HuH-7 (cell line): ENCODE measurements around the gene GAB2.

Experiments used
- DNase-seq: peaks from one replicate; pipeline ENCODE4 v3.0.0; 2011; ENCODE audit warnings: low spot score

GAB2 gene

DNA sequence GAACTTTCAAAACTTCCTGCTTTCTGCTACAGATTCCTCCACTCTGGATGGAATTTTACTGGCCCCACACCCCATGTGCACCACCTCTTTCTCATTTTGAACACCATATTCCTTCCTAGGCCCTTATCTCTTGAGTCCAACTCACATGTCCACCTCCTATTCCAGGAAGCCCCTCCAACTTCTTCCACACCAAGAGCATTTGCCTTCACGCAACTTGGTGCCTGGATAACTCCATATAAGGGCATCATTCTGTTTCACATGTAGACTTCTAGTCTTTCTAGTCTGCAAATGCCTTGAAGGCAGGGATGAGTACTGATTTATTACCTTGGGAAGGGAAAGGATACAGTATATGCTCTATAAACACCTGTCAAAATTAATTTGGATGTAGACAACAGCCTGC, 17.5 kb downstream of the GAB2 start:
- no peak for DNase-seq

DNA sequence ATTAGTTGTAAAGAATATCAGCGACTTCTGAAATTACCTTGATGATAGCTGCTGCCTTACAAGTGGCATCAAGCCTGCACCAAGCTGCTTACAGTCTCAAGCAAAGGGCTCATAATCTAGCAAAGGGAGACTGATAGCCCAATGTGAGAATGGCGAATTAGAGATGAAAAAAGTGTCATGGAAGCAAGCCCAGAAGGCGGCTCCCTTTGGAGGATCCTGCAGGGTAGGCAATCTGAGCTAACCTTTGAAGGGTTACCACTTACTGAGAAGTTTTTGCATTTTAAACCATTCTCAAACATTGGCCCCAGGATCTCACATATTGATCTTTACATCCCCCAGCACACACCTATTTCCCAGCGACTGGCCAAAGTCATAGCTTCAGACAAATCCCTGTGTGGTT, 18.5 kb downstream of the GAB2 start:
- no peak for DNase-seq

GRCh38 chr11:78398715-78399114, 18.9 kb downstream of the GAB2 start:
- DNase-seq: no peak

GRCh38 chr11:78397398-78397797, 20.2 kb downstream of the GAB2 start:
- no peak for DNase-seq

GRCh38 chr11:78395597-78395996, 22.0 kb downstream of the GAB2 start:
- DNase-seq: no peak

GRCh38 chr11:78392854-78393253, 24.8 kb downstream of the GAB2 start:
- no peak for DNase-seq

DNA sequence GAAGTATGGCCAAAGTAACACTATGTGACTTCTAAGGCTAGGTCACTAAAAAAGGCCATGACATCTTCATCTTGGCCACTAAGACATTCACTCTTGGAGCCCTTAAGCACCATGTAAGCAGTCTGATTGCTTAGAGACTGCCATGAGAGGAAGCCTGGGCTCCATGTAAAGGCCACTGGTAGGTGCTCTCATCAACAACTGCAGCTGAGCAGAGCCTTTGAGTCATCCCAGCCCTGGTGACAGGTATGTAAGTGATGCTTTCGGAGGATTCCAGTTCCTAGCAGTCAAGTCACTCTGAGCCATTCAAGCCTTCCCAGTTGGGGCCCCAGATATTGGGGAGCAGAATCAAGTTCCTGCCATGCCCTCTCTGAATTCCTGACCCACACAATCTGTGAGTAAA, 26.2 kb downstream of the GAB2 start:
- no peak for DNase-seq

GRCh38 chr11:78390809-78391208, 26.8 kb downstream of the GAB2 start:
- no peak for DNase-seq

- DNase-seq: no peak
Observed at GRCh38 chr11:78386215-78386941, 31.2 kb downstream of the GAB2 start.

GRCh38 chr11:78385205-78385604, 32.4 kb downstream of the GAB2 start:
- DNase-seq: no peak

DNA sequence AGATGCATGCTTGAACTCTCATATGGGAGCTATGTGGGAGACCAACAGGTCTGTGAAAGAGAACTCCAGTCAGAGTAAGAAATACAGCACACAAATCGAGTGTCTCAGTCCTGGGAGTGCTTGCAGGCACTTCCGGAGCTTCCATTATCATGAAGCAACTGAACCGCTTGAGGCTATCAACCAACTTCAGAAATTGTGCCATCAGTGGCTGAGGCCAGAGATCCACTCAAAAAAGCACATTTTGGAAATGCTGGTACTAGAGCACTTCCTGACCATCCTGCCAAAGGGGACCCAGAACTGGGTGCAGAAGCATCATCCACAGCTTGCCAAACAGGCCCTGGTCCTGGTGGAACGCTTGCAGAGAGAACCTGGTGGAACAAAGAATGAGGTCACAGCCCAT, 33.4 kb downstream of the GAB2 start:
- DNase-seq: no peak

DNA sequence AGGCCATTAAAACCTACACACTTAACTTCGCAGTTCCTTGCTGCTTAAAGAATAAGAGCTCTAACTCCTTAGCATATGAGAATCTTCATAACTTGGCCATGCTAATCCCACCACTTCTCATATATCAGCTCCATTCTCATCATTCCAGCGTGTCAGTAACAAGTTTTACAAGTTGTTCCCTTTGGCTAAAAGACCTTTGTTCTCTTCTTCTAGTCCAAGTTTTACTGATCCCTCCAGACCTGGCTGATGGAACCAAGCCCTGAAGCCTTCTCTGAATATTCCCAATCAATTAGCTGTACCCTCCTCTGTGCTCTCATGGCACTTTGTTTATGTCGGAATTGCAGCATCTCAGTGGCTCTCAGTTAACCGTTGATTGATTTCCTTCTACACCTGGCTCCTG, 35.8 kb downstream of the GAB2 start:
- no peak for DNase-seq

- DNase-seq: no peak
Observed at GRCh38 chr11:78380615-78381051, 37.0 kb downstream of the GAB2 start.

- DNase-seq: no peak
Observed at GRCh38 chr11:78379039-78379670, 38.5 kb downstream of the GAB2 start.

GRCh38 chr11:78377625-78378418, 39.8 kb downstream of the GAB2 start:
- DNase-seq: no peak

- DNase-seq: no peak
Observed at GRCh38 chr11:78376858-78377257, 40.8 kb downstream of the GAB2 start.

DNA sequence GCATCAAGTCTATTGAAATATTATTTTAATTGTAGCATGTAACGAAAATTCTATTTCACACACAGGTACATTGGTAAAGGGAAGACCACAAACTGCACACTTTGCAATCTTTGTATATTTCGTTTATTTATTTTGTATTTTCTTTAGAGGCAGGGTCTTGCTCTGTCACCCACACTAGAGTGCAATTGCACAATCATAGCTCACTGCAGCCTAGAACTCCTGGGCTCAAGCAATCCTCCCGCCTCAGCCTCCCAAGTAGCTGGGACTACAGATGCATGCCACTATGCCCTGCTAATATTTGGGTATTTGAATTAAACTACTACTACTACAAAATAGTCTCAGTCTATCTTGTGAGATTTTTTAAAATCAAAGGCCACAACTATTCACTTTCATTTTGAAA, 42.7 kb downstream of the GAB2 start:
- DNase-seq: no peak

GRCh38 chr11:78373689-78374088, 43.9 kb downstream of the GAB2 start:
- no peak for DNase-seq

DNA sequence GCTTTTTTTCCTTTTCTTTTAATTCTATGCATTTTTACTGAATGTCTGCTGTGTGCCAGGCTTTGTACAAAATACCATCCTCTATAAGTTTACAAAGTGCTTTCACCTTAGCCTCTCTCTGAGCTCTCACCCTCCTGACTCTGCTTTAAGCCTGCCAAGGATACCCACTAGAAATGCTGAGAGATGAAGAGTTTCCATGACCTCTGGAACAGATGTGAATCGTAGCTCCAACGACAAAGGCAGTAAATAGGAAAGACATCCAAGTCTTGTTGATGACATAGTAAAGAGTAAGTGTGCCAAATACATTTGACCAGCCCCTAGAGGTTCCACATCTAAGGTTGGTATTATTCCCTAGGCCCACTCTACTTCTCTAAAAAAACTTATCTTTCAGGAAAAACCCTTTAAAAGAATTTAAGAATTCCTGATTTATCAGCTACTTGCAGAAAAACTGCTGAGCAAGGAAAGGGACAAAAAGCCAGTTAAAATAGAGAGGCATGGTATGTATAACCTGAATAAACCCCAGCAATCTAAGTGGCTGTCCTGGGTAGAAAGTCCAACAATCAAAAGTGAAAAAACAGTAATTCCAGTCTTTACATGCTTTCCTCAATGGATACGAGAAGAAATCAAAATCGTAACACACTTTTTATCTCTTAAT, 45.4 kb downstream of the GAB2 start:
- DNase-seq: no peak

DNA sequence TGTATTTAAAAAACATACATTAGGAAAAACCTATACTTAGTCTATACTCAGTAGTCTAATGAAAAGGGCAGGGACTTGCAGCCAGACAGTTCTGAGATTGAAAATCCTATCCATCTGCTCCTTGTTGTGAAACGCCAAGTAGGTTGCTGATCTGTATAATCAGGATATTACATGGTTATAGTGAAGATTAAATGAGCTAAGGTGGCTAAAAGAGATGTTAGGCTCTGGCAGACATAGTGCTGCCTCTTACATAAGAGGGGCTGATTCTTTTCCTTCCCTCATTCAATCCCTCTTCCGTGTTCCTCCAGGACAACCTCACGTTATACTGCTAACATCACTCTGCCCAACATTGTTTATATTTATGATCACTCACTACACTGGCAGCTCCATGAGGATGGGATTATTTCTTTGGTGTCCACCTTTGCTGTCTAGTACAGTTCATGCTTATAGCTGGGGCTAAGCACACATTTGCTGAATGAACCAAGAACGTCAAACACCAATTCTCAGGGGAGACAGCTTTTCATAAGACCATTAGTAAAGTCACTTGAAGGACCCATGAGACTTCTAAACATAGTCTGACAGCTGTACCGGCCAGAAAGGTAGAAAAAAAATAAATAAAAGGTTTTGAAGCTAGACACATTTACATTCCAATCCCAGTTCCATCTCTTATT, 46.3 kb downstream of the GAB2 start:
- DNase-seq: no peak

DNA sequence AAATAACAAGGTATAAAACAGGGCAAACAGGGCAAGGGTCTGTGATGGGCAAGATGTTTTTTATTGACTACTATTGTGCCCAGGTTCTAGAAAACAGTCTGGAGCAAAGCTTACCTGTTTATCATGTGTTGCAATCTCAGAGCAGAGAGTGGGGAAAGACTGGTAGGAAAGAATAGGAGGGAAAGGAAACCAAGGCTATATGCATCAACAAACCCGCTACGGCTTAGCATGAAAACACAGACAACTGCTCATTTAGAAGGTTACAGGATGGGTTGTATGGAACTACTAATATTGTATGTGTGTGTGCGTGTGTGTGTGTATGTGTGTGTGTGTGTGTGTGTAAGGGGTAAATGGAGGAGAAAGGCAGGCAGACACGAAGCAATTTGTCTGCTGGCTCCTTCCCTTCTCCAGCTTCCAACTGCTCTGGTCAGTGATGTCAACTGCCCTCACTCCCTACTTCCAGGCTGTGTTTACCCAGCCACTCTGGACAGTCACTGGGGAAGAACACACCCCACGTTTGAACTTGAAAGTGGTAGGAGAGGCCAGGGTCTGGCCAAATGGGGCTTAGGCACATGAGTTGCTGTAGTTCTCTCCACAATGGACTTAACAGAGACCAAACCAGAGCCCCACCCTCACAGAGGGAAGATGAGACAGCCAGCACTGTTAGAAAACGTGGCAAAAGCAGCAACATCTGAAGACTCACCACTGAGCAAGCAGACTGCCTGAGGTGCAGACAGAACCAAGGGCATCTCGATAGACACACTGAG, 47.0 kb downstream of the GAB2 start:
- DNase-seq: no peak
